ENCODE results near the gene CAMKK1.

CAMKK1 gene

DNA sequence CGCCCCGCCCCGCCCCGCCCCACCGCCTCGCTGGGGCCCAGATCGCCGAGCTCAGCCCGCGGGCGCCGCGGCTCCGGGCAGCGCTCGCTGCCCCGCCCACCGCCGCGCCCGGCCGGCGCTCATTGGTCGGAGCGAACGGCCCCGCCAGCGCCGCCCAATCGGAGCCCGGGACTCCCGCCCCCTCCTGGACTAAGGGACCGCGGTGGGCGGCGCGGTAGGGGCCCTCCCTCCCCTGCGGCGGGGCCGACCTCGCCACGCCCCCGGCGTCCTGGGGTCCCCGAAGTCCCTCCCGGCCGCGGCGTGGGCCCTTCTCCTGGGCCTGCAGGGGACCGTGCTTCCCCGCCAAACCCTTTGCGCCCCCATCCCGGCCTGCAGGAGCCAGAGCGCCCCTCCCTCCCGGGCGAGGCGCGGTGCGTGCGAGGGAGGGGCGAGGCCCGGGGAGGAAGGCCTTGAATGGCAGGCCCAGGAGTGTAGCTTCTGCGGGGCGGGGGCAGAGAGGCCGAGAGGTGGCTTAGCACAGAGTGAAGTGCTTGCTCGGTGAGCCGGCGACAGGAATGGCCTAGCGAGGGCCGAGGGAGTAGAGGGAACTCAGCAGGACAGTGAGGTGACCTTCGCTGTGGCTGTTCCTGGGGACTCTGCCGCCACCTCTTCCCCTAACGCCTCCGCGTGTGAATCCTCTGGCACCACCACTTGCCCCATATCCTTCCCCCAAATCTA is at the start of gene CAMKK1:
CAMKK1 (minus strand) TSS at position 51 of the 717 bp plus-strand sequence. CDS start 7,366 bp downstream, outside the sequence.
- Histone ChIP-seq H3K79me2 (ENCODE audit: control insufficient read depth, insufficient read depth, low read length, unreplicated experiment) (no peaks in the 10 kb centered on the region), H3K4me3 (ENCODE audit: low read depth, low read length) (peak within 1 kb of the TSS; percentile 92), H3K36me3 (ENCODE audit: insufficient read depth, low read length) (no peaks in the 10 kb centered on the region), H3K4me1 (ENCODE audit: control insufficient read depth, insufficient read depth, low read length, unreplicated experiment) (peaks cover 44% of the 10 kb centered on the region), H3K27ac (ENCODE audit: low read depth, low read length) (peak within 1 kb of the TSS; percentile 90; the same call in 1 of the 2 replicates), H2AFZ (ENCODE audit: low read length, unreplicated experiment) (peak within 1 kb of the TSS; percentile 95), H3K27me3 (ENCODE audit: insufficient read depth, low read length) (no peaks in the 10 kb centered on the region)

DNA sequence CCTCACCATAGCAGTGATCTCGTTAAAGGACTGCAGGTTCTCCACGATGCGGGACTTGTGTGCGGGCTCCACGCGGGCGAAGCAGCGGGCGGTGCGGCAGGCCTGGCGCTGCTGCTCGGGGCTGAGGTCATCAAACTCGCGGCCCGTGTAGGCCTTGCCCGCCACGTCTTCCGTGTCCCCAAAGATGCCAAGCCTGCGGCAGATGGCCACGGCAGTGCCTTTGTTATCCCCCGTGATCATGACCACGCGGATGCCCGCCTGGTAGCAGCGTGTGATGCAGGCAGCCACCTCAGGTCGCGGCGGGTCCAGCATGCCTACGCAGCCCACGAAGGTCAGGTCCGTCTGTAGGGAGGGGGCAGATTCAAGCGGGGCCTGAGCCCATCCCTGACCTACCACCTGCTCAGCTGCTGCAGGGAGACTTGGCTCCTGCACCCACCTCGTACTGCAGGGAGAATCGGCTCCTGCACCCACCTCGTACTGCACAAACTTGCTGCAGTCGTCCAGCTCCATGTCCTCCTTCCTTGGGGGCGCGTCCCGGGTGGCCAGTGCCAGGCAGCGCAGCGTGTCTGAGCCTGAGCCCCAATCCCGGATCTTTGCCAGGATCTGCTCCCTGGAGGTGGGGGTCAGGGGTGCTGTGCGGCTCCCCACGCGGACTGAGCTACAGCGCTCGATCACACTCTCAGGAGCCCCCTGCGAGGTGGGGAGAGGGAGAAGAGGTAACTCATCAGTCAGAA is 48.3 kb upstream of the CAMKK1 start:
- Histone ChIP-seq H2AFZ (ENCODE audit: low read length, unreplicated experiment) (no peak overlapping the region), H3K36me3 (ENCODE audit: insufficient read depth, low read length) (no peaks in the 10 kb centered on the region), H3K79me2 (ENCODE audit: control insufficient read depth, insufficient read depth, low read length, unreplicated experiment) (no peaks in the 10 kb centered on the region), H3K27ac (ENCODE audit: low read depth, low read length) (no peak overlapping the region), H3K27me3 (ENCODE audit: insufficient read depth, low read length) (no peaks in the 10 kb centered on the region), H3K4me1 (ENCODE audit: control insufficient read depth, insufficient read depth, low read length, unreplicated experiment) (peaks cover 4% of the 10 kb centered on the region), H3K4me3 (ENCODE audit: low read depth, low read length) (no peak overlapping the region)

DNA sequence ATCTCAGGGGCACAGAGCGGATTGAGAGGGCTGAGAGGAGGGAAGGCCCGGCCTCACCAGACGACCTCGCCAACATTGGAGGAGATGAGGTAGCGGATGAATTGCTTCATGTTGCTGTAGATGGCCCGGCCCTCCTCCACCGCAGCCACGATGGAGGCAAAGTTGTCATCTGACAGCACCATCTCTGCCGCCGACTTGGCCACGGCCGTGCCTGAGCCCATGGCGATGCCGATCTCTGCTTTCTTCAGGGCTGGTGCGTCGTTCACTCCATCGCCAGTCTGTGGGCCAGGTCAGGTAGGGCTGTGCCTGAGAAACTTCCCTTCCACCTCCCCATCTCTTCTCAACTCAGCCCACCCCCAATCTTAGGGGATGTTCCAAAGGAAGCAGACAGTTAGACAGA is 44.5 kb upstream of the CAMKK1 start:
- no peaks in the 10 kb centered on the region for H3K79me2 ChIP-seq (ENCODE audit: control insufficient read depth, insufficient read depth, low read length, unreplicated experiment)
- H3K4me3 ChIP-seq (ENCODE audit: low read depth, low read length): no peak overlapping the region
- H3K4me1 ChIP-seq (ENCODE audit: control insufficient read depth, insufficient read depth, low read length, unreplicated experiment): no peaks in the 10 kb centered on the region
- H3K27ac ChIP-seq (ENCODE audit: low read depth, low read length): no peak overlapping the region
- H3K27me3 ChIP-seq (ENCODE audit: insufficient read depth, low read length): no peaks in the 10 kb centered on the region
- H2AFZ ChIP-seq (ENCODE audit: low read length, unreplicated experiment): no peak overlapping the region
- no peaks in the 10 kb centered on the region for H3K36me3 ChIP-seq (ENCODE audit: insufficient read depth, low read length)

DNA sequence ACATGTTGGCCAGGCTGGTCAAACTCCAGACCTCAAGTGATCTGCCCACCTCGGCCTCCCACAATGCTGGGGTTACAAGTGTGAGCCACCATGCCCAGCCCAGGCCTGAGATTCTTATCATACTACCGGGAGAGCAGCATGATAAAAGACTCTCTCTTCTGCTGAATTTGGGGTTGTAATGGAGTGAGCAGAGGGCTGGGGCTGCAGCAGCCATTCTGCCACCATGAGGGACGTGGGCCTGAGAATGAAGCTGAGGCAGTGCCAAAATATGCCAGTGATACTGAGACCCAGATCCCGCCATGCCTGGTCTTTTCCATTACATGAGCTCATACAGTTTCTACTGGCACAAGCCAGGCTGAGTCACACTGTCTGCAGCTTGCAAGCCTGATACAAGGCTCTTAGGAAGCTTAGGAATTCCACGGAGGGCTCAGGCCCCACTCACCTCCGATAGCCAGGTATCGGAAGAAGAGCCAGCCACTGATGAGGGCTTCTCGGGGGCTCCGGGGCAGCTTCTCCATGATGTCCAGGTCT is 43.0 kb upstream of the CAMKK1 start:
- H3K27me3 ChIP-seq (ENCODE audit: insufficient read depth, low read length): no peaks in the 10 kb centered on the region
- H3K36me3 ChIP-seq (ENCODE audit: insufficient read depth, low read length): no peaks in the 10 kb centered on the region
- no peaks in the 10 kb centered on the region for H3K4me1 ChIP-seq (ENCODE audit: control insufficient read depth, insufficient read depth, low read length, unreplicated experiment)
- H3K4me3 ChIP-seq (ENCODE audit: low read depth, low read length): no peak overlapping the region
- no peak overlapping the region for H2AFZ ChIP-seq (ENCODE audit: low read length, unreplicated experiment)
- no peak overlapping the region for H3K27ac ChIP-seq (ENCODE audit: low read depth, low read length)
- no peaks in the 10 kb centered on the region for H3K79me2 ChIP-seq (ENCODE audit: control insufficient read depth, insufficient read depth, low read length, unreplicated experiment)

DNA sequence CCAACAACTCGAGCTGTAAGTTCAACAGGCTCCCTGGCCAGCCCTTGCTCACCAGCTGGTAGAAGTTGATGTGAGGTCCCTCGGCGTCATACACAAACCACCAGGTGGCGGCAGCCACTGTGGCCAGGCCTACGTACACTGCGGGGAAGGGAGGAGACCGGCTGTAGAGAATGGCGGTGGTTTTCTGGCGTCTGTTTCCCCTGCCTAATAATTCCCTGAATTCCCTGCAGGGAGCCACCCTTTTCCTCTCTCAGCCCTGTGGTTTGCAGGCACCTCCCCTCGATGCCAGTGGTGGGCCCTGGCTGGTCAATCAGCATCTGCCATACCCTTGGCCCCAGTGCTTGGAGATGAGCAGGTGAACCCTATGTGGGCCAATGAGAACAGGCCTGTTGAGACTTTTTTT is 42.3 kb upstream of the CAMKK1 start:
- H3K27me3 ChIP-seq (ENCODE audit: insufficient read depth, low read length): no peaks in the 10 kb centered on the region
- H3K27ac ChIP-seq (ENCODE audit: low read depth, low read length): no peak overlapping the region
- H3K4me1 ChIP-seq (ENCODE audit: control insufficient read depth, insufficient read depth, low read length, unreplicated experiment): no peaks in the 10 kb centered on the region
- no peak overlapping the region for H2AFZ ChIP-seq (ENCODE audit: low read length, unreplicated experiment)
- H3K79me2 ChIP-seq (ENCODE audit: control insufficient read depth, insufficient read depth, low read length, unreplicated experiment): no peaks in the 10 kb centered on the region
- no peaks in the 10 kb centered on the region for H3K36me3 ChIP-seq (ENCODE audit: insufficient read depth, low read length)
- H3K4me3 ChIP-seq (ENCODE audit: low read depth, low read length): no peak overlapping the region

DNA sequence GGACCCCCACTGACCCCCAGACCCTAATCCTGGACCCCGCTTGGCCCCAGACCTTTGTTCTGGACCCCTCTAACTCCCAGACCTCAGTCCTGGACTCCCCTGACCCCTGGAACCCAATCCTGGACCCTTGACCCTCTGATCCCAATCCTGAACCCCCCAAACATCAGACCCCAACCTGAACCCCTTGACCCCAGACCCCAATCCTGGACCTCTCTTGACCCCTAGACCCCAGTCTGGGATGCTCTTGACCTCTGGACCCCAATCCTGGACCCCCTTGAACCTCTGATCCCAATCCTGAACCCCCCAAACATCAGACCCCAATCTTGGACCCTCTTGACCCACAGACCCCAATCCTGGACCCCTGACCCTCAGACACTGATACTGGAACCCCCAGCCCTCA is 36.9 kb upstream of the CAMKK1 start:
- H3K36me3 ChIP-seq (ENCODE audit: insufficient read depth, low read length): no peaks in the 10 kb centered on the region
- H3K79me2 ChIP-seq (ENCODE audit: control insufficient read depth, insufficient read depth, low read length, unreplicated experiment): no peaks in the 10 kb centered on the region
- no peak overlapping the region for H3K27ac ChIP-seq (ENCODE audit: low read depth, low read length)
- H3K27me3 ChIP-seq (ENCODE audit: insufficient read depth, low read length): no peaks in the 10 kb centered on the region
- no peak overlapping the region for H3K4me3 ChIP-seq (ENCODE audit: low read depth, low read length)
- no peak overlapping the region for H2AFZ ChIP-seq (ENCODE audit: low read length, unreplicated experiment)
- no peaks in the 10 kb centered on the region for H3K4me1 ChIP-seq (ENCODE audit: control insufficient read depth, insufficient read depth, low read length, unreplicated experiment)

DNA sequence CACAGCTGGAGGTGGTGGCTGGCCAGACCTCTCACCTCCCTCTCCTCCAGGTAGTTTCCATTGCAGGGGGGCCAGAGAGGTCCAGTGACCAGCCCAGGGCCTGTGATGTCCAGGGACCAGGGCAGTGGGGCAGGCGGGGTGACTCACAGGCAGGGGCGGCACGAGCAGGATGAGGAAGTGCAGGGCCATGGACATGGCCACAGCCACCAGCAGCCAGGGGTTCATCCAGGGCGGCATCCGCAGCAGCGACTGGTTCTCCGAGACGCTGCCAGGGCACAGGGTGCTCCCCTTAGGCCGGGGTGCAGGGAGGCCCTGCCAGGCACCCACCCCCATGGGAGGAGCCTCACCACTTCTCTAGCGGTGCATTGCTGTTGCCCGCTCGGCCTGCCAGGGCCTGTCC is 36.3 kb upstream of the CAMKK1 start:
- no peaks in the 10 kb centered on the region for H3K4me1 ChIP-seq (ENCODE audit: control insufficient read depth, insufficient read depth, low read length, unreplicated experiment)
- no peak overlapping the region for H2AFZ ChIP-seq (ENCODE audit: low read length, unreplicated experiment)
- H3K79me2 ChIP-seq (ENCODE audit: control insufficient read depth, insufficient read depth, low read length, unreplicated experiment): no peaks in the 10 kb centered on the region
- H3K4me3 ChIP-seq (ENCODE audit: low read depth, low read length): no peak overlapping the region
- H3K27me3 ChIP-seq (ENCODE audit: insufficient read depth, low read length): no peaks in the 10 kb centered on the region
- no peak overlapping the region for H3K27ac ChIP-seq (ENCODE audit: low read depth, low read length)
- no peaks in the 10 kb centered on the region for H3K36me3 ChIP-seq (ENCODE audit: insufficient read depth, low read length)

DNA sequence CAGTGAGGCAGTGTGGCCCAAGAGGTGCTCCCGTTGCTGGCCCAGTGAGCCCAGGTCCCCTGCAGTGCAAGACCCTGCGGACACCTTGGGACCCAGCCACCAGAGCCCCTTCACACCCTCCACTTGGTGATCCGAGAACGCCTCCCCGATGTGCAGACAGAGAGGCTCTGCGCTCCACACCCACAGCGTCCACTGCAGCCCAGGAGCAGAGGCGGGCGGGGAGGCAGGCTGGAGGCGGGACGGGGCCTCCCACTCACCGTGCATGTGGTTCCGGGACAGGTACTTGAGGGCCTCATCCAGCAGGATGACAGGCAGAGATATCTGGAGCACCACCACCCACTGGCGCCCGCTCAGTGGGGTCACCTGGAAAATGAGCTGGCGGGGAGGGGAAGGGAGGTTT is 35.6 kb upstream of the CAMKK1 start:
- Histone ChIP-seq H3K36me3 (ENCODE audit: insufficient read depth, low read length) (no peaks in the 10 kb centered on the region), H3K27ac (ENCODE audit: low read depth, low read length) (no peak overlapping the region), H3K27me3 (ENCODE audit: insufficient read depth, low read length) (no peaks in the 10 kb centered on the region), H2AFZ (ENCODE audit: low read length, unreplicated experiment) (no peak overlapping the region), H3K4me3 (ENCODE audit: low read depth, low read length) (no peak overlapping the region), H3K4me1 (ENCODE audit: control insufficient read depth, insufficient read depth, low read length, unreplicated experiment) (no peaks in the 10 kb centered on the region), H3K79me2 (ENCODE audit: control insufficient read depth, insufficient read depth, low read length, unreplicated experiment) (no peaks in the 10 kb centered on the region)

DNA sequence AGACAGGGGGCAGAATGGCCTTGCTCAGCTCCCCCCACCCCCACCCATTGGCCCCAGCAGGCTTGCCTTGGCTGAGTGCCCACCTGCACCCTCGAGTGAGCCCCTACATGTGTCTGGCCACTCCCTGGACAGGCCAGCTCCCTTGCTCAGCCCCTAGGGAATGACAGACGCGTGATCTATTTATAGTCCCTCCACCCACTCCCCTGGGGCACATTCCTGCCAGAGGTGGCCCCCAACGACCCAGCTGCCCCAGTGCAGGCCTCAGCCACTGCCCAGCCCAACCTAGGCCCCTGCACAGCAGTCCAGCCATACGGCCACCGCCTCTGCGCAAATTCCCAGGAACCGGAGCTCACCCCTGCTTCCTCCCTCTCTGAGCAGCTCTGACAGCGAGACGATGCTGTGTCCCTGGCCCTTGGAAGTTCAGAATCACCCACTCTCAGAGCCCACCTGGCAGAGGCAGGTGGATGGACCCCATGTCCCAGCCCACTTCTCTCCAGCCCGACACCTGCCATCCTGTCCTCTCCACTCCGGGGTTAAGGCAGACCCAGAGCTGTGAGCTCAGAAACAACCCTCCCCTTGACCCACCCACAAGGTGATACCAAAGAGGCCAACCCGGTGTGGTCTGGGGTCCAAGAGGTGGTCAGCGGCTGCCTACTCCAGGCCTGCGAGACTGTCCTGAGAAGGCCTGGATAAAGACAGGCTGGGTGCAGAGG is 34.9 kb upstream of the CAMKK1 start:
- H2AFZ ChIP-seq (ENCODE audit: low read length, unreplicated experiment): no peak overlapping the region
- no peak overlapping the region for H3K4me3 ChIP-seq (ENCODE audit: low read depth, low read length)
- no peaks in the 10 kb centered on the region for H3K27me3 ChIP-seq (ENCODE audit: insufficient read depth, low read length)
- H3K79me2 ChIP-seq (ENCODE audit: control insufficient read depth, insufficient read depth, low read length, unreplicated experiment): no peaks in the 10 kb centered on the region
- no peak overlapping the region for H3K27ac ChIP-seq (ENCODE audit: low read depth, low read length)
- H3K36me3 ChIP-seq (ENCODE audit: insufficient read depth, low read length): no peaks in the 10 kb centered on the region
- no peaks in the 10 kb centered on the region for H3K4me1 ChIP-seq (ENCODE audit: control insufficient read depth, insufficient read depth, low read length, unreplicated experiment)

DNA sequence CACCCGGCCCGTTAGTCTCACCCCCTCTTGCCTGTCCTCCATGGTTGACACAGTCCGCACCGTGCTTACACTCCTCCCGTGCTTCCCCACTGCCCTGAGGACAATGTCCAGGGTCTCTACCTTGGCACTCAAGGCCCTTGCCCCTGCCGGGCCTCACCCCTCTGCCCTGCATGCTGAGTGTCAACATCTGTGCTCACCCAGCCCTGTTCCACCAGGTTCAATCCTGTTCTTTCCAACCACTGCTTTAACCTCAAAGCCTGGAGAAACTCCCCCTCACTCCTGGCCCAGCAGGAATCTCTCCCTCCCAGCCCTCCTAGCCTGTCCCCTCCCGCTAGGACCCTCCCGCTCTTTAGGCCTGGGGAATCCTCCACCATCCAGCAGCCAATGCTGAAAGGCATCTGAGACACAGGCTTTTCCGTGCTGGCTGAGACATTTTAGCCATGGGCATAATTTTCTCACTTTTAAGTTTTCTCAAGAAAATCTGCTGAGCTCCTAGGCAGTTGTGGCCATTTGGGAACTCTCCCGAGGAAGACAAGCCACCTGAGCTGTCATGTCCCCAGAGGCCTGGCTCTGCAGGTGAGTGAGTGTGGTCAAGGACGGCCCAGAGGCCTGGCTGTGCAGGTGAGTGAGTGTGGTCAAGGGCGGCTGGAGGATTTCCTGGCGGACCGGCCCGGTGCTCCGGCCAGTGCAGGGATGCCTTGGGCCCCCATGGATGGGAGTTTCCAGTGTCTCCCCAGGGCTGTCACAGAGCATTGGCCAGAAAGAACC is 34.2 kb upstream of the CAMKK1 start:
- Histone ChIP-seq H3K4me1 (ENCODE audit: control insufficient read depth, insufficient read depth, low read length, unreplicated experiment) (no peaks in the 10 kb centered on the region), H3K27ac (ENCODE audit: low read depth, low read length) (no peak overlapping the region), H2AFZ (ENCODE audit: low read length, unreplicated experiment) (no peak overlapping the region), H3K27me3 (ENCODE audit: insufficient read depth, low read length) (no peaks in the 10 kb centered on the region), H3K4me3 (ENCODE audit: low read depth, low read length) (no peak overlapping the region), H3K36me3 (ENCODE audit: insufficient read depth, low read length) (no peaks in the 10 kb centered on the region), H3K79me2 (ENCODE audit: control insufficient read depth, insufficient read depth, low read length, unreplicated experiment) (no peaks in the 10 kb centered on the region)

All from ACC112 (cell line).